ENCODE results near the gene LDLRAD4.

LDLRAD4 gene

GRCh38 chr18:13538630-13539029 is 320.1 kb downstream of the LDLRAD4 start:
- ATAC-seq, result no peak
- TF ChIP-seq CSDC2 (CRISPR knock-in tag; IDR thresholded peaks at IDR 0.05) (no peak), ZFP30 (CRISPR knock-in tag; IDR thresholded peaks at IDR 0.05) (no peak), GLIS3 (CRISPR knock-in tag; IDR thresholded peaks at IDR 0.05) (no peak), POU6F1 (CRISPR knock-in tag; IDR thresholded peaks at IDR 0.05; ENCODE audit: borderline replicate concordance, low read depth) (no peak), SNAI2 (CRISPR knock-in tag; IDR thresholded peaks at IDR 0.05) (no peak), CSRNP3 (CRISPR knock-in tag; IDR thresholded peaks at IDR 0.05) (no peak), ZC3H10 (CRISPR knock-in tag; IDR thresholded peaks at IDR 0.05) (no peak), TOX (CRISPR knock-in tag; IDR thresholded peaks at IDR 0.05; ENCODE audit: borderline replicate concordance) (no peak), OSR1 (CRISPR knock-in tag; IDR thresholded peaks at IDR 0.05) (no peak), RARB (CRISPR knock-in tag; IDR thresholded peaks at IDR 0.05) (no peak)

GRCh38 chr18:13539050-13539449 is 320.5 kb downstream of the LDLRAD4 start:
- no peak for ATAC-seq
- TF ChIP-seq ZC3H10 (CRISPR knock-in tag; IDR thresholded peaks at IDR 0.05) (no peak), CSDC2 (CRISPR knock-in tag; IDR thresholded peaks at IDR 0.05) (no peak), OSR1 (CRISPR knock-in tag; IDR thresholded peaks at IDR 0.05) (no peak), RARB (CRISPR knock-in tag; IDR thresholded peaks at IDR 0.05) (no peak), ZFP3 (CRISPR knock-in tag; IDR thresholded peaks at IDR 0.05) (no peak), CREB5 (CRISPR knock-in tag; IDR thresholded peaks at IDR 0.05; ENCODE audit: low read depth) (no peak), POU6F1 (CRISPR knock-in tag; IDR thresholded peaks at IDR 0.05; ENCODE audit: borderline replicate concordance, low read depth) (no peak), ARNTL (CRISPR knock-in tag; IDR thresholded peaks at IDR 0.05; ENCODE audit: borderline replicate concordance, low read depth) (no peak), PPARA (CRISPR knock-in tag; IDR thresholded peaks at IDR 0.05; ENCODE audit: borderline replicate concordance) (no peak), GLIS3 (CRISPR knock-in tag; IDR thresholded peaks at IDR 0.05) (no peak), SNAI2 (CRISPR knock-in tag; IDR thresholded peaks at IDR 0.05) (no peak)

GRCh38 chr18:13539843-13540476 is 321.4 kb downstream of the LDLRAD4 start:
- ATAC-seq, result no peak
- no peak for TF ChIP-seq GLIS3 (CRISPR knock-in tag; IDR thresholded peaks at IDR 0.05)
- no peak for TF ChIP-seq TCF4 (CRISPR knock-in tag; IDR thresholded peaks at IDR 0.05; ENCODE audit: borderline replicate concordance)
- no peak for TF ChIP-seq ZFP30 (CRISPR knock-in tag; IDR thresholded peaks at IDR 0.05)
- no peak for TF ChIP-seq ZNF70 (CRISPR knock-in tag; IDR thresholded peaks at IDR 0.05)
- no peak for TF ChIP-seq ZC3H10 (CRISPR knock-in tag; IDR thresholded peaks at IDR 0.05)
- no peak for TF ChIP-seq POU6F1 (CRISPR knock-in tag; IDR thresholded peaks at IDR 0.05; ENCODE audit: borderline replicate concordance, low read depth)
- TF ChIP-seq PPARA (CRISPR knock-in tag; IDR thresholded peaks at IDR 0.05; ENCODE audit: borderline replicate concordance), result no peak
- no peak for TF ChIP-seq TSHZ2 (CRISPR knock-in tag; IDR thresholded peaks at IDR 0.05)
- no peak for TF ChIP-seq TOX (CRISPR knock-in tag; IDR thresholded peaks at IDR 0.05; ENCODE audit: borderline replicate concordance)
- no peak for TF ChIP-seq ARNTL (CRISPR knock-in tag; IDR thresholded peaks at IDR 0.05; ENCODE audit: borderline replicate concordance, low read depth)
- no peak for TF ChIP-seq ZNF8 (CRISPR knock-in tag; IDR thresholded peaks at IDR 0.05)
- no peak for TF ChIP-seq SNAI2 (CRISPR knock-in tag; IDR thresholded peaks at IDR 0.05)
- no peak for TF ChIP-seq ISL1 (CRISPR knock-in tag; IDR thresholded peaks at IDR 0.05)
- no peak for TF ChIP-seq BACH2 (CRISPR knock-in tag; IDR thresholded peaks at IDR 0.05; ENCODE audit: borderline replicate concordance)

Data from SK-N-SH treated with all-trans-retinoic acid at 6 μM for 48 hours (cell line).